Thyroid gland (tissue), 4 donors: ENCODE data around the gene TTC33.

Experiments
- CTCF ChIP-seq, 6 experiments: fragments of 200-600 bp in 3 of 6; fragments of 450-650 bp in 3 of 6; sonication (generic) in 3 of 6; IDR thresholded peaks; one replicate each; pipeline ENCODE4 v1.5.1; 2016 to 2019; ENCODE audit warnings: antibody characterized with exemption in 6 of 6, mild to moderate bottlenecking in 2 of 6, inconsistent platforms in 1 of 6, moderate library complexity in 1 of 6
- POLR2A ChIP-seq, 2 donors: fragments of 450-650 bp; IDR thresholded peaks; one replicate each; pipeline ENCODE4 v1.6.1; 2017; ENCODE audit warnings: antibody characterized with exemption in 2 of 2, mild to moderate bottlenecking in 2 of 2, moderate library complexity in 1 of 2

GRCh38 chr5:40505031-40505430 is 250.7 kb downstream of the TTC33 start:
- TF ChIP-seq CTCF (IDR thresholded peaks at IDR 0.05) = no peak
- TF ChIP-seq POLR2A (IDR thresholded peaks at IDR 0.05) = no peak
